BLaER1 (cell line): ENCODE measurements around the gene KRT6C.
"Not testable (repeated sequence)": the region's sequence is repeated elsewhere in the genome, so short reads cannot be mapped to it uniquely, and the experiment has no call there.

Experiments
- H3K27ac ChIP-seq: shearing (Covaris generic); formaldehyde crosslinking; 2 replicates; pipeline ENCODE4 v1.8.1; 2022
- H3K27me3 ChIP-seq: shearing (Covaris generic); formaldehyde crosslinking; 2 replicates; pipeline ENCODE4 v1.8.1; 2022
- H3K36me3 ChIP-seq: shearing (Covaris generic); formaldehyde crosslinking; 2 replicates; pipeline ENCODE4 v1.8.1; 2022
- H3K4me1 ChIP-seq: shearing (Covaris generic); formaldehyde crosslinking; 2 replicates; pipeline ENCODE4 v1.8.1; 2022
- H3K4me2 ChIP-seq: shearing (Covaris generic); formaldehyde crosslinking; 2 replicates; pipeline ENCODE4 v1.8.1; 2022
- H3K4me3 ChIP-seq: shearing (Covaris generic); formaldehyde crosslinking; 2 replicates; pipeline ENCODE4 v1.8.1; 2022
- H3K9ac ChIP-seq: shearing (Covaris generic); formaldehyde crosslinking; 2 replicates; pipeline ENCODE4 v1.8.1; 2022
- H3K9me3 ChIP-seq: shearing (Covaris generic); formaldehyde crosslinking; 2 replicates; pipeline ENCODE4 v1.8.1; 2022
- H4K20me1 ChIP-seq: shearing (Covaris generic); formaldehyde crosslinking; 2 replicates; pipeline ENCODE4 v1.8.1; 2022
- Cebpa-rat ChIP-seq: shearing (Covaris generic); IDR thresholded peaks from 2 replicates; pipeline ENCODE4 v1.8.1; 2022

The KRT6C gene

GRCh38 chr12:52515927-52516831, 42.6 kb upstream of the KRT6C start:
- no peak overlapping the region for H3K9ac ChIP-seq
- H3K36me3 ChIP-seq = no peaks in the 10 kb centered on the region
- no peaks in the 10 kb centered on the region for H4K20me1 ChIP-seq
- H3K27ac ChIP-seq = no peak overlapping the region
- no peak overlapping the region for H3K4me3 ChIP-seq
- TF ChIP-seq Cebpa-rat = no peak
- no peak overlapping the region for H3K4me2 ChIP-seq
- H3K4me1 ChIP-seq = no peaks in the 10 kb centered on the region
- peaks cover 7% of the 10 kb centered on the region for H3K9me3 ChIP-seq
- H3K27me3 ChIP-seq = no peaks in the 10 kb centered on the region

- Histone ChIP-seq H3K4me2 (no peak overlapping the region), H4K20me1 (no peaks in the 10 kb centered on the region), H3K4me3 (no peak overlapping the region), H3K36me3 (no peaks in the 10 kb centered on the region), H3K9ac (no peak overlapping the region), H3K27ac (no peak overlapping the region), H3K9me3 (peaks cover 9% of the 10 kb centered on the region), H3K27me3 (no peaks in the 10 kb centered on the region), H3K4me1 (no peaks in the 10 kb centered on the region)
- TF ChIP-seq Cebpa-rat = no peak
Observed at GRCh38 chr12:52515319-52515646, 41.7 kb upstream of the KRT6C start.

DNA sequence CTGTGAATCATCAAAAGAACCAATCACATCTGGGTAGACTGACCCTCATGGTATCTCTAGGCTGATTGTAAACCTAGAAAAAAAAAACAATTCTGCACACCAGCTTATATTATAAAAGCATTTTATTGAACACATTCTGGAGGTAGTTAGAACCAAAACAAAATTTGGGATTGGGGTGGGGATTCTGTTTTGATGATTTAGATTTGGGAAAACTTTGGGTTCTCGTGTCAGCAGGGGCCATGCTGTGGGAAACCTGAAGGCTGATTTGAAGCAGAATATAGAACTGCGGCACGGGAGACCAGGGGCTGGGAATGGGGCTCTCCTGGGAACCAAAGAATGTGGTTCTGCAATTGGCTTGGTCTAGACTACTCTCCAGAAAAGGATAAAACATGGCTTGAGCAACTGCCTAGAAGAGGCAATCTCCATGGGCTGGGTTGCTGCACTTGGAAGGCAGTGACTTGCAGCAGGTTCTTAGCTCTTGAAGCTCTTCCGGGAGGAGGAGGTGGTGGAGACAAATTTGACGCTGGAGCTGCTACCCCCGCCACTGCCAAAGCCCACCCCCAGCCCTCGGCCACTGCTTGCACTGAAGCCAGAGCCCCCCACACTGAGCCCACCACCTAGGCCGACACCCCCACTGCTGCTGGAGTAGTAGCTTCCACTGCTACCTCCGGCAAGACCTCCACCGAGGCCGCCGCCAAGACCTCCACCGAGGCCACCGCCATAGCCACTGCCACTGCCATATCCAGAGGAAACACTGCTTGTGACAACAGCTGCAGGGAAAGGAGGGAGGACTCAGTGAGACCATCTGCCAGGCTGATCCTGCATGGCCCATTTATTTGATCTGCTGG, 41.1 kb upstream of the KRT6C start:
- Histone ChIP-seq H3K27me3 (no peaks in the 10 kb centered on the region), H3K27ac (no peak overlapping the region), H4K20me1 (no peaks in the 10 kb centered on the region), H3K9ac (no peak overlapping the region), H3K9me3 (peaks cover 9% of the 10 kb centered on the region), H3K4me1 (no peaks in the 10 kb centered on the region), H3K4me2 (no peak overlapping the region), H3K4me3 (no peak overlapping the region), H3K36me3 (no peaks in the 10 kb centered on the region)
- no peak for TF ChIP-seq Cebpa-rat

DNA sequence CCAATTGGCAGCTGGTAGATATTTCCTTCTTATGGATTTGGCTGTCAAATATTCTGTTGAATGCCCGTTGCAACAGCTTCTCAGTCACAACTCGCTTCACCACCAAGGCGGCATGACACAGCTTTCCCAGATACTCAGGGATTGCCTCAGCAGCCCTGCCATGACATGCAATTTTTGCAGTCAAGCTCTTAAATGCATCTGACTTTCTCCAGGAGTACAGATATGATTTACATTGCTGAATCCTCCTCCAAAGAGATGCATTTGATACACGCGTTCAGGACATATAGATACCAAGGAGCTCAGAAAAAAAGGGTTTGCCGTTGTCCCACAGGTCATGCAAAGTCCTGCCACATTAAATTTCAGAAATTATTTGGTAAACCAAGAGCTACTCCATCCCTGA, 40.1 kb upstream of the KRT6C start:
- no peaks in the 10 kb centered on the region for H4K20me1 ChIP-seq
- no peaks in the 10 kb centered on the region for H3K27me3 ChIP-seq
- no peak overlapping the region for H3K4me3 ChIP-seq
- H3K4me1 ChIP-seq = no peaks in the 10 kb centered on the region
- TF ChIP-seq Cebpa-rat = no peak
- H3K36me3 ChIP-seq = no peaks in the 10 kb centered on the region
- H3K4me2 ChIP-seq = no peak overlapping the region
- H3K9ac ChIP-seq = no peak overlapping the region
- H3K27ac ChIP-seq = no peak overlapping the region
- H3K9me3 ChIP-seq = peaks cover 9% of the 10 kb centered on the region

DNA sequence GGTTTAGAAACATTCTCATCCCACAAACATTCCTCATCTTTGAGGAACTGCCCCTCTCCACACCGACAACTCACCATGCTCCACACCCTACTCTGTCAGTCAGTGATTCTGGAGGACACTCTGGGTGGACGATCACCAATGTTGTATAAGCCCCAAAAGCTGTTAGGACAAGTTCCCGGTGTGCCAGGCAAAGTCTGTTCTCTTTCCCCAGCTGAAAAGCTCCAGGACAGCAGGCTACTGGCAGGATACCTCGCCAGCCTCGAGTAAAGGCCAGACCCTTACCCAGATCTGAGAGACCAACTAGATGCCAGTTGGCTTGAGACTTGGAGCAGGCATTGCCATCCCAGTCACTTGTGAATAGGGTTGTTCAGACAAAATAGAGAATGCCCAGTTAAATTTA, 34.6 kb upstream of the KRT6C start:
- H3K27ac ChIP-seq = no peak overlapping the region
- H3K9ac ChIP-seq = no peak overlapping the region
- no peaks in the 10 kb centered on the region for H3K36me3 ChIP-seq
- TF ChIP-seq Cebpa-rat = no peak
- no peak overlapping the region for H3K4me3 ChIP-seq
- no peaks in the 10 kb centered on the region for H4K20me1 ChIP-seq
- peaks cover 9% of the 10 kb centered on the region for H3K9me3 ChIP-seq
- no peaks in the 10 kb centered on the region for H3K4me1 ChIP-seq
- no peak overlapping the region for H3K4me2 ChIP-seq
- no peaks in the 10 kb centered on the region for H3K27me3 ChIP-seq

- Histone ChIP-seq H3K4me1 (no peaks in the 10 kb centered on the region), H3K27me3 (no peaks in the 10 kb centered on the region), H3K9ac (no peak overlapping the region), H3K4me3 (no peak overlapping the region), H3K9me3 (peaks cover 9% of the 10 kb centered on the region), H3K27ac (no peak overlapping the region), H3K4me2 (no peak overlapping the region), H4K20me1 (no peaks in the 10 kb centered on the region), H3K36me3 (no peaks in the 10 kb centered on the region)
- no peak for TF ChIP-seq Cebpa-rat
Observed at GRCh38 chr12:52506858-52507715, 33.5 kb upstream of the KRT6C start.

DNA sequence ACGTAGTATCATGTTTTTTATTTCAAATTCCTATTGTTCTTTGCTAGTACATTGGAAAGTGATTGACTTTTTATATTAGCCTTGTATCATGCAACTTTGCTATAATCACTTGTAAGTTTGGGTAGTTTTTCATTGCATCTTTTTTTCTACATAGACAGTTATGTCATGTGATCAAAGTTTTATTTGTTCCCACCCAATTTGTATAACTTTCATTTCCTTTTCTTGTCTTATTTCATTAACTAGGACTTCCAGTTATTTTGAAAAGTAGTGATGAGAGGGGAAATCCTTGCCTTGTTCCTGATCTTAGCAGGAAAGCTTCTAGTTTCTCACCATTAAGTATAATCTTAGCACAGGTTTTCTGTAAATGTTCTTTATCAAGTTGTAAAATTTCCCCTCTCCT, 29.3 kb upstream of the KRT6C start:
- no peak for TF ChIP-seq Cebpa-rat
- Histone ChIP-seq H4K20me1 (no peaks in the 10 kb centered on the region), H3K27ac (no peak overlapping the region), H3K4me2 (no peak overlapping the region), H3K9me3 (no peaks in the 10 kb centered on the region), H3K4me3 (no peak overlapping the region), H3K36me3 (no peaks in the 10 kb centered on the region), H3K27me3 (no peaks in the 10 kb centered on the region), H3K4me1 (no peaks in the 10 kb centered on the region), H3K9ac (no peak overlapping the region)

- H3K36me3 ChIP-seq = no peaks in the 10 kb centered on the region
- H3K9me3 ChIP-seq = no peaks in the 10 kb centered on the region
- H4K20me1 ChIP-seq = no peaks in the 10 kb centered on the region
- no peaks in the 10 kb centered on the region for H3K27me3 ChIP-seq
- no peak for TF ChIP-seq Cebpa-rat
- no peak overlapping the region for H3K4me2 ChIP-seq
- H3K4me3 ChIP-seq = no peak overlapping the region
- no peak overlapping the region for H3K27ac ChIP-seq
- peaks cover 9% of the 10 kb centered on the region for H3K4me1 ChIP-seq
- no peak overlapping the region for H3K9ac ChIP-seq
Observed at GRCh38 chr12:52501490-52501889, 27.9 kb upstream of the KRT6C start.

DNA sequence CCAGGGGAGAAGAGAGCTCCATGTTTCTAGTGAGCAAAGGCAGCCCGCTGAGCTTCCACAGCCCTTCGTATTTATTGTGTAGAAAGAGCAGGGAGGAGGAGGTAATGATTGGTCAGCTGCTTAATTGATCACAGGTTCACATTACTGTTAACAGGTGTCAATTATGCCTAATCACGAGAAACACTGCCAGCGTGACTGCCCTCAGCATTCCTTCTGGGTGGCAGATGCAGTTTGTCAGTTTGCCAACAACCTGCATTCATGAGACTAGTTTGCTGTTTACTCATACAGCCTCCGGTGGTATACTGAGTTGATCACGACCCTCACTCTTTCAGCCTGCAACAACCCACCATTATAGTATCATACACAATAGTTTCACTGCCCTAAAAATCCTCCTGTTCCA, 27.0 kb upstream of the KRT6C start:
- not testable (repeated sequence) for H3K9ac ChIP-seq, H3K36me3 ChIP-seq, H3K9me3 ChIP-seq, H3K27me3 ChIP-seq, H3K4me2 ChIP-seq, H4K20me1 ChIP-seq, H3K27ac ChIP-seq, H3K4me3 ChIP-seq
- peaks cover 18% of the 10 kb centered on the region for H3K4me1 ChIP-seq
